ENCODE measurements around the gene KCNQ1. TPM values are rescaled to one million over a fixed set of nuclear protein-coding genes. Genes with fewer than 3 reads are reported as not detected.

The KCNQ1 gene
- total RNA-seq, 1 experiment from 2014 or later = not detected

- intact Hi-C loops (cut with micrococcal nuclease) = no loop called here
- Mint-ChIP-seq H3K4me3 (ENCODE audit: unreplicated experiment) (peak overlapping the region; percentile 68), H3K4me1 (ENCODE audit: insufficient read depth, unreplicated experiment) (peaks cover 34% of the 10 kb centered on the region), H3K27me3 (ENCODE audit: insufficient read depth, unreplicated experiment) (no peaks in the 10 kb centered on the region), H3K36me3 (ENCODE audit: insufficient read depth, unreplicated experiment) (no peaks in the 10 kb centered on the region), H3K9me3 (ENCODE audit: unreplicated experiment) (no peaks in the 10 kb centered on the region), H3K27ac (ENCODE audit: low read depth, unreplicated experiment) (peak overlapping the region; percentile 96)
- BruUV-seq (replicated peaks) = no TSS peak
- no peak for TF ChIP-seq CTCF (IDR thresholded peaks at IDR 0.05; ENCODE audit: unreplicated experiment)
- POLR2A ChIA-PET = interaction anchor here (0.9 to 1.0 kb wide), 2 partner anchors 31 to 35 kb away, joined by 3 to 4 read pairs; partner anchors contain the start of gene PHLDA2
- DNase-seq (ENCODE audit: unreplicated experiment) = peak; percentile 90
- CTCF ChIA-PET = interaction anchor here (0.6 to 1.4 kb wide), 5 partner anchors 11 to 517 kb away, joined by 3 to 6 read pairs (median 4); no protein-coding TSS in a partner anchor
Measured at GRCh38 chr11:2898366-2899079, 453.7 kb downstream of the KCNQ1 start.

Other genes starting within 250 kb of the KCNQ1 start
- not detected in 2 replicates for gene ASCL2, start 174.4 kb upstream of the KCNQ1 start, total RNA-seq (2022)
- not detected in 2 replicates for gene C11orf21, start 143.1 kb upstream of the KCNQ1 start, total RNA-seq (2022)
- not detected in 2 replicates for gene TSPAN32, start 143.0 kb upstream of the KCNQ1 start, total RNA-seq (2022)
- 183 and 187 TPM in 2 replicates for gene CD81, start 67.7 kb upstream of the KCNQ1 start, total RNA-seq (2022)
- gene TSSC4, start 44.3 kb upstream of the KCNQ1 start, total RNA-seq (2022) = 69.9 and 70.3 TPM in 2 replicates
- not detected in 2 replicates for gene TRPM5, start 494 bp upstream of the KCNQ1 start, total RNA-seq (2022)

Measured in MCF 10A (cell line).